Measurements from ENCODE around the gene IL6ST. TPM values are rescaled to one million over a fixed set of nuclear protein-coding genes. Genes with fewer than 3 reads are reported as not detected.

IL6ST gene
- total and polyA plus RNA-seq, 9 donors = 45.9 to 406 (median 169) TPM

DNA sequence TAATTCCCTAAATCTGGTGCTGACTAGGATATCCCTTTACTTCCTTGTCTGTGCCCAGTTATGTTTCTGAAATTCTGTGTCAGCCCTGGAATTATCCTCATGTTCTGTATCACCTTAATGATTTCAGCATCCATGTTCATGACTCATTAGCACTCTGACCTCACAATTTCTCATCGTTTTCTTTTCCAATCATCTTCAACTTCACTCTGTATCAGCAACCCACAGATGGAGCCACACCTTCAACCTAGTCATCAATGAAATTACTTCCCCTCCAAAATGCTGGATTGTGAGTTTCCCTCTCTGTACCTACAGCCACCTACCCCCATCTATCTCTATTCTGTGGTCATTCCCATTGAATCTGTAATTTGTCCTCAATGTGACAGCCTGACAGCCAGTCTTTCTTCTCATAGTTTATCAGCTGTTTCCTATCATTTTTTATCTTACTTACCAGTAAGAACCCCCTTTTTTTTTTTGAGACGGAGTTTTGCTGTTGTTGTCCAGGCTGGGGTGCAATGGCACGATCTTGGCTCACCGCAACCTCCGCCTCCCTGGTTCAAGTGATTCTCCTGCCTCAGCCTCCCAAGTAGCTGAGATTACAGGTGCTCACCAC is 3.1 kb upstream of the IL6ST start:
- 77 to 80% (median 80%) methylated on average over 5 of the region's 5 CpGs for WGBS, 3 donors
- H3K9me3 ChIP-seq = no peaks in the 10 kb centered on the region
- DNase-seq = no peak
- TF ChIP-seq POLR2A (IDR thresholded peaks at IDR 0.05) (no peak), EP300 (IDR thresholded peaks at IDR 0.05) (no peak), CTCF (IDR thresholded peaks at IDR 0.05) (no peak)
- no peaks in the 10 kb centered on the region for H3K27me3 ChIP-seq
- no peak overlapping the region for H3K27ac ChIP-seq
- intact Hi-C loops (cut with DNase I) = loop anchor here in 2 of 4 donors (10.0 kb wide), 2 partner anchors 77 to 127 kb away; no protein-coding TSS in a partner anchor
- no peaks in the 10 kb centered on the region for H3K36me3 ChIP-seq
- H3K4me1 ChIP-seq (ENCODE audit: insufficient read depth) = no peaks in the 10 kb centered on the region
- H3K4me3 ChIP-seq = no peak overlapping the region

GRCh38 chr5:55994998-55995914 is 493 bp upstream of the IL6ST start:
- Histone ChIP-seq H3K4me3 (peak overlapping the region; percentile 77), H3K27me3 (no peaks in the 10 kb centered on the region), H3K4me1 (ENCODE audit: insufficient read depth) (peaks cover 3% of the 10 kb centered on the region), H3K36me3 (no peaks in the 10 kb centered on the region), H3K9me3 (no peaks in the 10 kb centered on the region), H3K27ac (peak overlapping the region; percentile 96 to 98)
- peak; percentile 91 for TF ChIP-seq POLR2A (IDR thresholded peaks at IDR 0.05)
- peak; percentile 86 for TF ChIP-seq EP300 (IDR thresholded peaks at IDR 0.05)
- peak in 2 of 3 donors; percentile 34 to 40 for TF ChIP-seq CTCF (IDR thresholded peaks at IDR 0.05)
- intact Hi-C loops (cut with DNase I) = loop anchor here in 2 of 4 donors (10.0 kb wide), 2 partner anchors 80 to 130 kb away; no protein-coding TSS in a partner anchor
- WGBS, 3 donors = 1% methylated on average over 61 to 70 of the region's 70 CpGs
- DNase-seq = peak; percentile 98 to 99 (median 98)

DNA sequence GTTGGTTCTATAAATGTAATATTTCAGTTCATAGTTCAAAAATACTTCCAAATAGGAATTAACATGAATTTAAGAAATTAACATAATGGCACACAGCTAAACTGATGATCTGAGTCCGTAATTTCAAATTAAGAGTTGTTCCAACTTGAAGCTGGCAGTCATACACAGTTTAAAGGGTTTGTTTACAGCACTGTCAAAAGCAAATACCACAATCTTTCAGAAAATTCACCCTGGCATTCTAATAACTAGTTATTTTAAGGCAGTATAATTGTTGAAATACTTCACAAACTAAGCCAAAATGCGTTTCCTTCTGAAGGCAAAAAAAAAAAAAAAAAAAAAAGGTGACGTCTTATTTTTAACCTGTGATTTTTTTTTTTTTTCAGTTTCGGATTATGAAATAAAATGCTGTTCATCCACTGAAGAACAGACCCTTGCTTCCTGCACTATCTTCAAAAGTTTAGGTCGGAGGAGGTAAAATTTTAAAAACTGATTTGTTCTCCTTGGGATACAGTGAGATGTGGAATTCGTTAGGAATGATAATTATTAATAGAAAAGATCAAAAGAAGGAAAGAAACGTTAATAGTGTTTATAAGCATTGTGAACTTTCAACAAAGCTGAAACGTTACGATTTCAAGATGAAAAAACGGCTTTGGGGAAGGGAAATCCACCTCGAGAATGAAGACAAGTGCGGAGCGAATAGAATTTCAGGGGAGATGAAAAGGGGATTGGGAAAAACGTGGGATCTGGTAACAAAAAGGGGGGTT is 850 bp downstream of the IL6ST start:
- DNase-seq = no peak
- WGBS, 3 donors = 0 to 1% (median 1%) methylated on average over 14 of the region's 14 CpGs
- H3K27me3 ChIP-seq = no peaks in the 10 kb centered on the region
- no peak for TF ChIP-seq EP300 (IDR thresholded peaks at IDR 0.05)
- TF ChIP-seq POLR2A (IDR thresholded peaks at IDR 0.05) = no peak
- TF ChIP-seq CTCF (IDR thresholded peaks at IDR 0.05) = no peak
- intact Hi-C loops (cut with DNase I) = loop anchor here in 2 of 4 donors (10.0 kb wide), 2 partner anchors 81 to 131 kb away; no protein-coding TSS in a partner anchor
- H3K36me3 ChIP-seq = no peaks in the 10 kb centered on the region
- peak overlapping the region; percentile 77 for H3K4me3 ChIP-seq
- H3K4me1 ChIP-seq (ENCODE audit: insufficient read depth) = peaks cover 3% of the 10 kb centered on the region
- H3K9me3 ChIP-seq = no peaks in the 10 kb centered on the region
- peak overlapping the region; percentile 96 to 98 for H3K27ac ChIP-seq

DNA sequence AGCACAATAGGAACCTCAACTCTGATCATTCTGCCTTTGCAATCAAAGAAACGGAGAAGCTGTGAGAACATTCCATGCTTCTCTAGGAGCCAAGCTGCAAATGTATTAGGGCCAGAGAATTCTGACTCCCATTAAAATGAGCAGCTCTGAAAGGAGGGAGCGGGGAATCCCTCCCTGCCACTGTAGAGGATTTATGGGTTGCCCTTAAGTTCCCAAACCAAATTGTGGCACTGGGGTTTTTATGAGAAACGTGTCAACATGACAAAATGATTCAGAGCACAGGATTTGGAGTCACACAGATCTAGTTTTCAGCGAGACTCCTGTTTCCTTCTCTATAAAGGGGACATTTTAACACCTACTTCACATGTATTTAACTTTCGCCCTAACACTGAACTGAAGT is 1.8 kb downstream of the IL6ST start:
- H3K4me3 ChIP-seq = peak overlapping the region; percentile 77
- no peaks in the 10 kb centered on the region for H3K27me3 ChIP-seq
- peaks cover 3% of the 10 kb centered on the region for H3K4me1 ChIP-seq (ENCODE audit: insufficient read depth)
- no peak for DNase-seq
- WGBS, 3 donors = 8 to 17% (median 11%) methylated on average over 5 of the region's 5 CpGs
- H3K27ac ChIP-seq = peak overlapping the region in 1 of 2 donors; percentile 96
- TF ChIP-seq CTCF (IDR thresholded peaks at IDR 0.05) = no peak
- TF ChIP-seq POLR2A (IDR thresholded peaks at IDR 0.05) = no peak
- no peak for TF ChIP-seq EP300 (IDR thresholded peaks at IDR 0.05)
- intact Hi-C loops (cut with DNase I) = loop anchor here in 2 of 4 donors (10.0 kb wide), 2 partner anchors 82 to 132 kb away; no protein-coding TSS in a partner anchor
- H3K9me3 ChIP-seq = no peaks in the 10 kb centered on the region
- no peaks in the 10 kb centered on the region for H3K36me3 ChIP-seq
